Fibroblast of upper back skin (primary cell): ENCODE measurements around the gene FBXO3.
"Not testable (repeated sequence)": the region's sequence is repeated elsewhere in the genome, so short reads cannot be mapped to it uniquely, and the experiment has no call there.

ENCODE experiments used
- DNase-seq: peaks from one replicate; pipeline ENCODE4 v3.0.0-alpha.2; 2013

The FBXO3 gene

GRCh38 chr11:33772300-33772699 lies 2.0 kb downstream of the FBXO3 start:
- no peak for DNase-seq

GRCh38 chr11:33770236-33770635 lies 4.1 kb downstream of the FBXO3 start:
- DNase-seq: no peak

GRCh38 chr11:33769542-33769941 lies 4.8 kb downstream of the FBXO3 start:
- no peak for DNase-seq

GRCh38 chr11:33767624-33768023 lies 6.7 kb downstream of the FBXO3 start:
- no peak for DNase-seq

- no peak for DNase-seq
Observed at GRCh38 chr11:33766085-33766484, 8.2 kb downstream of the FBXO3 start.

- no peak for DNase-seq
Observed at GRCh38 chr11:33761471-33761870, 12.8 kb downstream of the FBXO3 start.

GRCh38 chr11:33753304-33753967 lies 20.9 kb downstream of the FBXO3 start:
- DNase-seq: peak; percentile 70

GRCh38 chr11:33751878-33752277 lies 22.4 kb downstream of the FBXO3 start:
- DNase-seq: no peak

- DNase-seq: peak; percentile 50
Observed at GRCh38 chr11:33747979-33748378, 26.3 kb downstream of the FBXO3 start.

- DNase-seq: no peak
Observed at GRCh38 chr11:33743291-33743690, 31.0 kb downstream of the FBXO3 start.

GRCh38 chr11:33742249-33742851 lies 32.0 kb downstream of the FBXO3 start:
- DNase-seq: no peak

- DNase-seq: no peak
Observed at GRCh38 chr11:33741806-33742205, 32.5 kb downstream of the FBXO3 start.

GRCh38 chr11:33737362-33737821 lies 36.9 kb downstream of the FBXO3 start:
- no peak for DNase-seq

- DNase-seq: peak; percentile 88
Observed at GRCh38 chr11:33736148-33736812, 38.0 kb downstream of the FBXO3 start, which contains the start of gene CD59. TSS of gene CD59 (minus strand) at chr11:33736423. CDS start at chr11:33722445, 13,978 bp downstream.

- DNase-seq: no peak
Observed at GRCh38 chr11:33735271-33736147, 38.8 kb downstream of the FBXO3 start.

- DNase-seq: peak; percentile 48
Observed at GRCh38 chr11:33734441-33735270, 39.7 kb downstream of the FBXO3 start.

GRCh38 chr11:33733980-33734379 lies 40.3 kb downstream of the FBXO3 start:
- DNase-seq: no peak

- no peak for DNase-seq
Observed at GRCh38 chr11:33731723-33732531, 42.4 kb downstream of the FBXO3 start.

GRCh38 chr11:33730716-33731115 lies 43.6 kb downstream of the FBXO3 start:
- DNase-seq: no peak

- DNase-seq: not testable (repeated sequence)
Observed at GRCh38 chr11:33729072-33729664, 45.2 kb downstream of the FBXO3 start.

- DNase-seq: not testable (repeated sequence)
Observed at GRCh38 chr11:33727539-33727938, 46.8 kb downstream of the FBXO3 start.
